Erythroblast (primary cell): Measurements from ENCODE around the gene IFITM1.
"Not testable (repeated sequence)": the region's sequence is repeated elsewhere in the genome, so short reads cannot be mapped to it uniquely, and the experiment has no call there.

ENCODE experiments used
- DNase-seq, 2 experiments: peaks; one replicate each; lab custom pipeline; 2025; lab: John Stamatoyannopoulos, UW
- GATA1 ChIP-seq: IDR thresholded peaks from 2 replicates; pipeline ENCODE4 v1.6.1; 2011; ENCODE audit warnings: low read depth, mild to moderate bottlenecking, control low read depth, low read length, moderate library complexity
- POLR2A ChIP-seq: IDR thresholded peaks from 2 replicates; pipeline ENCODE4 v1.6.1; 2011; ENCODE audit warnings: mild to moderate bottlenecking, low read length

The IFITM1 gene

DNA sequence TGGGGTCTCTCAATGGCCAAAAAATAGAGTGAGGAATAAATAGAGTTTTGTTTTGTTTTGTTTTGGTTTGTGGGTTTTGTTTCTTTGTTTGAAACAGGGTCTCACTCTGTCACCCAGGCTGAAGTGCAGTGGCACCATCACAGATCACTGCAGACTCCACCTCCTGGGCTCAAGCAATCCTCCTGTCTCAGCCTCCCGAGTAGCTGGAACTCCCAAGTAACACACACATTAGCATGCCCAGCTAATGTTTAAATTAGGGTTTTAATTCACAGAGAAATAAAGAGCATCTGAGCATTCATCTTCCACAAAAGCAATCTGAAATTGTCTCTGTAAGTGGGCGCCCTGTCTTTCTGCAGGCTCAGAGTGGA, 16.0 kb downstream of the IFITM1 start:
- no peak for DNase-seq
- no peak for TF ChIP-seq GATA1
- no peak for TF ChIP-seq POLR2A

DNA sequence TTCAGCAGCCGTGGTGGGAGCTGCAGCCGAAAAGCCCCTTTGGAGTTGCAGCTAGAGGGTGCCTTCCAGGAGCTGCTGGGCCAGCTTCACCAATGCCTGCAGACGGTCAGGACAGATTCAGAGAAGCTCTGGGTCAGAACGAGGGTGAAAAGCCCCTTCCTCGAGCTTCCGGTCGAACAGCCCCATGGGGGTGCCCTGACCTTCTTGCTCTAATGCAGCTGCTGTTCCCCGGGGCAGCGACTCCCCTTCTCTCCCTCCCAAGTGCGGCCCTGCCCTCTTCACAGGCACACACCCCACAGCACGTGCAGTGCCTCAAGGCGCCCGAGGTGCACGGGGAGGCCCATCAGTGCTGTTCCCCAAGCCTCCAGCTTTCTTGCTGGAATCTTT, 16.5 kb downstream of the IFITM1 start:
- DNase-seq = no peak
- TF ChIP-seq GATA1 = no peak
- TF ChIP-seq POLR2A = no peak

DNA sequence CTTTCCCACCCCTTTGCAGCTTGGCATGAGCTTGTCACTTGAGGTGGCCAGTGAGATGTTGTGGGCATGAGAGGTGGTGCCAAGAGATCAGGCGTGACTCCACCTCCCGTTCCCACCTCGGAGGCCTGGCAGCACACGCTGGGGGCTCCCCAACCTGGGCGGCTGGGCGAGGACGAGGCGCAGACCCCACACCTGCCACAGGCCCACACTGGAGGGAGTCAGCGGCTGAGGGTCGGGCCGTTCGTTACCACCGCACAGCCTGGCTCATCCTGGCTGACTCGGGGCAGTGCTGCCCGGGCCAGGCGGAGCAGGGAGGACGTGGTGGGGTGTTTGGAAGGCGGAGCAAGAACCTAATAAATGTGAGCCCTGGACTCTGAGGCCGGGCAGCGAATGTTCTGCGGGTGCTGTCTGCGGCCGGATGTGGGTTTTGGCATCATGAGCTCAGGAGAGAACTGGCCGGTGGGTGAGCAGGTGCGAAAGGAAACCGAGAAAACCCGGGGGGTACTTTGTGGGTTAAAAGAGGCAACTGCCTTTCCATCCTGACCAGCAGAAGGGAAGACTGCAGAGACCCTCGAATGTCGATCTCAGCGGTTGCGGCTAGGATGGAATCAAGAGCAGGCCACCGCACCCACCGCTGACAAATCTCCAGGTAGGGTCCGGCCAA, 17.0 kb downstream of the IFITM1 start:
- TF ChIP-seq POLR2A (no peak), GATA1 (no peak)
- no peak for DNase-seq

DNA sequence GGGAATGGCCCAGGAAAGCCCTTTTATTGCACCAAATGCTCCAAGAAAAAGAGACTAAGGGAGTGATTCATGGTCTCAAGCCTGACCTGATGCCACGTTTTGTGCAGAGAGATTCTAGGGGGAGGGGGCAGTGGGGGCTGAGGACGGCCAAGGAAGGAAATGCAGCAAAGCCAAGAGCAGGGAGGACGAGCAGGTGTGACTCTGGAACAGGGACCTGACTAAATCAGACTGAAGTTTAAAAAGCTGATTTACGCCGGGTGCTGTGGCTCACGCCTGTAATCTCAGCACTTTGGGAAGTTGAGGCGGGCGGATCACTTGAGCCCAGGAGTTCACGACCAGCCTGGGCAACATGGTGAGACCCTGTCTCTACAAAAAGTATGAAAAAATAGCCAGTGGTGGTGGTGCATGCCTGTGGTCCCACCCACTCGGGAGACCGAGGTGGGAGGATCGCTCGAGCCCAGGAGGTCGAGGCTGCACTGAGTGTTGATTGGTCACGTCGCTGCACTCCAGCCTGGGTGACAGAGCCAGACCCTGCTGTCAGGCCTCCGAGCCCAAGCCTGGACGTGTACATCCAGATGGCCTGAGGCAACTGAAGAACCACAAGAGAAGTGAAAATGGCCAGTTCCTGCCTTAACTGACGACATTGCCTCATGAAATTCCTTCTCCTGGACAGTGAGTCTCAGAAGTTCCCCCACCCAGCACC, 17.7 kb downstream of the IFITM1 start:
- no peak for DNase-seq
- no peak for TF ChIP-seq POLR2A
- TF ChIP-seq GATA1 = no peak

DNA sequence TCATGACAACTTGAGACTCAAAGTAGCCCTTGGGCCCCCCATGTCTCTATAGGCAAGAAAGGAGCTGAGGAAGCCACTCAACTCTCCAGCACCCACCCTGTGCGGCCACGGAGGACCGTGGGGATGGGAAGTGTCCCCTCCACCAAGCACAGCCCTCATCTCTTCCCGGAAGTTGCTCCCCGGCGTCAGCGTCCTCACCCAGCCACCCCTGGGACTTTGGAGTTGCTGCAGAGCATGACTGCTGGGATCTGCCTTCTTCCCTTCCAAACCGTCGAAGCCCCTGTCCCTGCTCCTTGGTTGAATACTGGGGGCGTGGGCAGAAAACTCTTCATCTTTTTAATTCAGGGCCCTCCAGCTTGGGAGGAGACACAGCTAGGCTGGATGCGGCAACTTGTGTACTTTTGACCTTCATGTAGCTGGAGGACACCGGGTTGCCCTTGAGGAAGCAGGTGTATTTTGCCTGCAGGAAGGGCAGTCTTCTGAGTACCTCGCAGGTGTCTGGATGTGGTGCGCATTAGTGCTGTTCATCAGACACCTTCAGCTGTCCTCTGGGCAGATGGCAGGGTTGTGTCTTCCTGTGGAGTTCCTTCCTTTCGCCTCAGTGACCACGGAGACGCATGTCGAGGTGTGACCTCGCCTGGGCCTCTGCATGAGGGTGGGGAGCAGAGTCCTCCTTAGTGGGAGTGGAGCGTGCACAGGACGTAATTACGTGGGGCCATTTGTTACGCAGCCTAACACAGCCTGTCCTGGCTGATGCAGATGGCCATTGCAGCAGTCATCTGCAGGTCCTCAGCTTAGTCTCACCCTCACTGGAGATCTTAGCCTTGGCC, 19.0 kb downstream of the IFITM1 start:
- no peak for DNase-seq

DNA sequence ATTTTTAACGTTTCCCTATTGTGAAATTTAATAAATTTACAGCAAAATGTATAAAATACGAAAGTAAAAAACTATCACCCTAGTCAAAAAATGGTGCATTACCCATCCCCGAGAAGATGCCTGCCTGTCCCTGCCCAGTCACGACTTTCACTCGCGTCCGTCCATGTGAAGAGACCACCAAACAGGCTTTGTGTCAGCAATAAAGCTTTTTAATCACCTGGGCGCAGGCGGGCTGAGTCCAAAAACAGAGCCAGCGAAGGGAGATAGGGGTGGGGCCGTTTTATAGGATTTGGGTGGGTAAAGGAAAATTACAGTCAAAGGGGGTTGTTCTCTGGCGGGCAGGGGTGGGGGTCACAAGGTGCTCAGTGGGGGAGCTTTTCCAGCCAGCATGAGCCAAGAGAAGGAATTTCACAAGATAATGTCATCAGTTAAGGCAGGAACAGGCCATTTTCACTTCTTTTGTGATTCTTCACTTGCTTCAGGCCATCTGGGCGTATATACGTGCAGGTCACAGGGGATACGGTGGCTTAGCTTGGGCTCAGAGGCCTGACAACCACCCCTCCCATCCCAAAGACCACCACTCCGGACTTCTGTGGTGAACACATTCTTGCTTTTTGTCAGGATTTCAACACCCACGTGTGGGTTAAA, 19.9 kb downstream of the IFITM1 start:
- DNase-seq = not testable (repeated sequence)

More for the DNA sequence above, 19.0 kb downstream of the IFITM1 start:
- TF ChIP-seq POLR2A = no peak
- no peak for TF ChIP-seq GATA1

DNA sequence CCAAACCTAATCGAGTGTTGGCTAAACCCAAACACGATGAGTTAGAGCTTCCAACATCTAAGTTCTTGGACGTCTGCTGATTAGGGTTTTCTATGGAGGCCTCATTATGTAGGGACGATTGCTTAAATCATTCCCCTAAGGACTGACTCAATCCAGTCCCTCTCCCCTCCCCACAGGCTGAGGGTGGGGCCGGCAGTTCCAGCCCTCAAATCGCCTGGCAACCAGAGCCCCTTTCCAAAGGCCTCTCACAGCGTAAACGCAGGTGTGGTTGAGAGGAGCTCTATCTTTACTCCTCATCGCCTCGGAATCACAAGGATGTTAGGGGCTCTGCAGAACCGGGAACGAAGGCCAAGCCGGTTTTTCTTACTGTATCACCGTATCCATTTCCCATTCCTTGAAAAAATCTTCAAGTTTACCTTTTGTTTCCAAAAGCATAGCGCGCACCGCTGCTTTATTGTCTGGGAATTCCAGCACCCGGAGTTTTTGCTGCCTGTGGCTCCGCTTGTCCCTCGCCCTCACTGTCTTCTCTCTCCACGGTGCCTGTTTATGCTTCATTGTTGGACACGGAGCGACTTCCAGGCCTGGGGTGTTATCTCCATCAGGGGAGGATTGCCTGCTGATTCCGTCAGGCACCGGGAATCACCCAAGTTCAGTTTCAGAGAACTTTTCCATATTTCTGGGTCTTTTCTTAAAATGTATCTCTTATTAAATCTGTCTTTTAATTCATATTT, 20.6 kb downstream of the IFITM1 start:
- DNase-seq = no peak
- TF ChIP-seq GATA1 (no peak), POLR2A (no peak)

DNA sequence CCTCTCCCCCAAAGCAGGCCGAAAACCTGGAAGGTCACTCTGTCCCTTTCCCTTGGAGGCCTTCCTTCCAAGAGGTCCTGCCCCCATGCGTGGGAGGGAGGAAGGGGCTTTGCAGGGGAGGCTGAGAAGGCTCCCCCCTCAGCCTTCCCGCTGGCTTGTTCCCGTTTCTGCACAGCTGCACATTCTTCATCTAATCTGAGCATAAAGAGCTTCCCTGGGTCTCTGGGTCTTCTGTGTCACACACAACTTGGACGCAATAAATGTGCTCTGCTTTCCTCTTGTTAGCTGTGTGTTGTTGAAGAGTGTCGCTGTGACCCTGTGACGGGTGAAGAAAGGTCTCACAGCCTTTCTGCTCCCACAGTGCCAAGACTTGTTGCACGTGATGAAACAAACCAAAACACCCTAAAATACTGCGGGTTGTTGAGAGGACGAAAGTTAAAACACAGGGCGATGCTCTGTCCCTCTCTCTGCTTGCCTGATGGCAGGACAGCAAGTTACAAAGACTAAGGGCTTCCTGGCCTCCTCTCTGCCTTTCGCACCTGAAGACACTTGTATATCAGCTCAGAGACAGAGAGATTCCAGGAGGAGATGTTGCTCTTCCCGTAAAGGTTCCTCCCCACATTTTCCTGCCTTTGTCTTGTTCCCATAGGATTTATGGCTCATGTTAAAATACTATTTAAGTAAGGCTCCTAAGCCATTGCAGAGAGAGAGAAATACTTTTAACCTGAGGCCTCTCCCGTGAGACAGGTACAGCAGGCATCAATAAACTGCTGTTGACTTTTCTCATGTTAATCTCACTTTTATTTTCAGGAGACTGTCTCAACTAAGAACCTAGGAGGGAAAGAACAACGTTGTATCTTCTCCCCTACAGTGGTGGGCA, 22.2 kb downstream of the IFITM1 start:
- TF ChIP-seq GATA1 (no peak), POLR2A (no peak)
- no peak for DNase-seq

DNA sequence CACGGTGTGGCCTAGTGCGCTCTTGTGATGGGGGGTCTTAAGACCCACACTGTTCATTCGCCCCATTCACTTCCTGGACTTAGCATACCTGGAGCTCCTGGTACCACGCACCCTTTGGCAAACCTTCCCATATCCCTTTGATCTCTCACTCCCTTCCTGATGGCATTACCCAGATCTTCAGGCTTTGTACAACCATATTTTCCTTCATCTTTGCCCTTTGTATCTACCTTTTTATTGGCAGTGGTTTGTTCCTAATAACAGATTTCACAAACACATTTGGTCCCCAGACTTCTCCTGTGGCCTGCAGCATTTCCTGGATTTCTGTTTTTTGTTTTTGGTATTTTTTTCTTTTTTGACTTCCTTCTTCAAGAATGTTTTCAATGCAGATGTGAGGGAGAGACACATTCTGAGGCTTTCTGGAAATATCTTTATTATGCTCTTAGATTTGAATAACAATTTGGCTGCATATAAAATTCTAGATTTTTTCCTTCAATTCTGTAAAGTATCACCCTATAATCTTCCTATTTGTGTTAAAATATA, 22.9 kb downstream of the IFITM1 start:
- TF ChIP-seq POLR2A (no peak), GATA1 (no peak)
- no peak for DNase-seq

DNA sequence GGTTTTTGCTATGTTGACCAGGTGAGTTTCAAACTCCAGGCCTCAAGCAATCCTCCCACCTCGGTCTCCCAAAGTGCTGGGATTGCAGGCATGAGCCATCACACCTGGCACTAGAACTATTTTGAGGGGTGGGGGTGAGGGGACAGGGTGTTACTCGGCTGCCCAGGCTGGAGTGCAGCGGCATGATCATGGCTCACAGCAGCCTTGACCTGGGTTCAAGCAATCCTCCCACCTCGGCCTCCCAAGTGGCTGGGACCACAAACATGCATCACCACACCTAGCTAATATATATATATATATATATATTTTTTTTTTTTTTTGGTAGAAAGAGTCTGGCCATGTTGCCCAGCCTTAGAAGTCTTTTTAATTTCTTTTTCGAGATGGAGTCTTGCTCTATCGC, 23.9 kb downstream of the IFITM1 start:
- DNase-seq = no peak
- TF ChIP-seq GATA1 (no peak), POLR2A (no peak)

DNA sequence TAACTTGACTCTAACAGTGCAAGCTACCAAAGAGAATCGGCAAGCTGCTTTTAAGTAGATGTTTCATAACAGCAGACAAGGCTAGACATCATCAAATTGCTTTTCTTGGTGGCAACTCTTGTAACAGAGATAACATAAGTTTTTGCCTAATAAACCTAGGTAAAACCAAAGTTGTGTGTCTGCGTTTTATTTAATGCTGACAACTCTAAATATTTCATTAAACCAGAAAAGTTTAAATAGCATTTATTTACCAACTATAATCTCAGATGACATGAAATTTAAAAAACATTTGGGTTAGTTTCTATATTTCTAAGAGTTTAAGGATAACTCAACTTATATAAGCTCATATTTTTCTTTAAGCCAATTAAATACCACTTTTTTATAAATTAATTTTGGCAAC, 26.1 kb downstream of the IFITM1 start:
- no peak for DNase-seq
- TF ChIP-seq POLR2A (no peak), GATA1 (no peak)
